D721Med (cell line): Measurements from ENCODE around the gene MICAL3.
A peak's percentile ranks its signal among the peaks of the same experiment; 100 is the strongest.

ENCODE experiments used
- DNase-seq: peaks from one replicate; pipeline ENCODE4 v3.0.0; 2011; ENCODE audit warnings: low spot score; ENCODE audit not compliant: insufficient read length
- FAIRE-seq: peaks from 2 replicates; lab custom pipeline; 2011; peaks lifted over from hg19 to GRCh38; lab: Jason Lieb, UNC
- CTCF ChIP-seq: IDR thresholded peaks from 2 replicates; pipeline ENCODE4 v1.5.1; 2012; ENCODE audit warnings: mild to moderate bottlenecking, control low read depth; ENCODE audit not compliant: insufficient read depth; ENCODE audit errors: missing control alignments

MICAL3 gene

GRCh38 chr22:17785185-17786184 is 238.9 kb downstream of the MICAL3 start:
- FAIRE-seq (no peak), DNase-seq (no peak)
- TF ChIP-seq CTCF = peak; percentile 58

- DNase-seq = no peak
- FAIRE-seq = no peak
Measured at GRCh38 chr22:17784776-17785175, 239.6 kb downstream of the MICAL3 start.

GRCh38 chr22:17783773-17784480 is 240.4 kb downstream of the MICAL3 start:
- FAIRE-seq = no peak
- DNase-seq = no peak
- TF ChIP-seq CTCF = no peak

More at GRCh38 chr22:17784776-17785175, 239.6 kb downstream of the MICAL3 start:
- no peak for TF ChIP-seq CTCF

- no peak for TF ChIP-seq CTCF
- DNase-seq = no peak
Measured at GRCh38 chr22:17783312-17783711, 241.0 kb downstream of the MICAL3 start.

GRCh38 chr22:17782621-17783020 is 241.7 kb downstream of the MICAL3 start:
- DNase-seq = no peak
- no peak for FAIRE-seq
- TF ChIP-seq CTCF = no peak

More at GRCh38 chr22:17783312-17783711, 241.0 kb downstream of the MICAL3 start:
- FAIRE-seq = no peak

GRCh38 chr22:17782158-17782557 is 242.2 kb downstream of the MICAL3 start:
- DNase-seq (no peak), FAIRE-seq (no peak)
- TF ChIP-seq CTCF = no peak
